ENCODE measurements around the gene PPP1R1A.

PPP1R1A gene

GRCh38 chr12:54611715-54612149, 23.3 kb upstream of the PPP1R1A start:
- 100% methylated on average over 1 of the region's 3 CpGs for WGBS (ENCODE audit: insufficient coverage)
- Histone ChIP-seq H3K27me3 (replicated peaks in 2 of 5; ENCODE audit: control insufficient read depth in 4 of 5, insufficient read depth in 5 of 5, low read length in 4 of 5) (peaks cover 0 to 2% (median 0%) of the 10 kb centered on the region in 5 experiments), H3K27ac (ENCODE audit: insufficient read depth in 1 of 2, low read depth in 1 of 2, low read length in 2 of 2, poor library complexity in 1 of 2, severe bottlenecking in 2 of 2) (no peak overlapping the region), H3K4me1 (ENCODE audit: control extremely low read depth in 1 of 4, control insufficient read depth in 4 of 4, insufficient read depth in 4 of 4, low read length in 3 of 4) (peaks cover 5 to 11% (median 8%) of the 10 kb centered on the region in 4 experiments), H3K4me3 (ENCODE audit: control insufficient read depth in 1 of 7, extremely low read depth in 1 of 7, insufficient read depth in 4 of 7, low read depth in 2 of 7, low read length in 6 of 7) (no peak overlapping the region), H3K36me3 (ENCODE audit: control insufficient read depth in 4 of 4, insufficient read depth in 4 of 4, low read length in 3 of 4) (no peaks in the 10 kb centered on the region), H3K9me3 (ENCODE audit: control extremely low read depth in 1 of 5, control insufficient read depth in 4 of 5, insufficient read depth in 2 of 5, low read depth in 1 of 5, low read length in 4 of 5) (no peaks in the 10 kb centered on the region)
- DNase-seq = no peak
- POLR2A ChIA-PET = interaction anchor here (0.8 kb wide), 1 partner anchor 422 kb away, joined by 3 read pairs; no protein-coding TSS in a partner anchor
- CTCF ChIA-PET = interaction anchor here (1.4 kb wide), 1 partner anchor 15 kb away, joined by 3 read pairs; no protein-coding TSS in a partner anchor

DNA sequence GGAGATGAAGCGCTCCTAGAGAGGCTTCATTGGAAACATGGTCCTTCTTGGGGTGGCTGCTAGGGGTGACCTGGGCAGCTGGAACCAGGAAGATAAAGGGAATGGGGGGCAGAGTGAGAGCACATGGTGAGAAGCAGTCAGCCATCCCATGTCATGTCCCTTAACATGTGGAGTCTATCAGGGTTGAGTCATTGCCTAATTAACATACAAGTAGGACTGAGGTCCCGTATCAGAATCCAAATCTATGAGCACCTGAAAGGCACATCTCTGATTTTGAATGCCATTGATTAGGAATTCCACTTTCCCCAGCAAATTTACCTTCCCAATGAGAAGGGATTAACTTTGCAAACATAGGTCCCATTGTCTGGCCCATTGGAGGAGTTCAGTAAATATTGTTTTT, 20.3 kb upstream of the PPP1R1A start:
- Histone ChIP-seq H3K4me3 (ENCODE audit: control insufficient read depth in 1 of 7, extremely low read depth in 1 of 7, insufficient read depth in 4 of 7, low read depth in 2 of 7, low read length in 6 of 7) (no peak overlapping the region), H3K27me3 (replicated peaks in 2 of 5; ENCODE audit: control insufficient read depth in 4 of 5, insufficient read depth in 5 of 5, low read length in 4 of 5) (peaks cover 0 to 2% (median 0%) of the 10 kb centered on the region in 5 experiments), H3K9me3 (ENCODE audit: control extremely low read depth in 1 of 5, control insufficient read depth in 4 of 5, insufficient read depth in 2 of 5, low read depth in 1 of 5, low read length in 4 of 5) (no peaks in the 10 kb centered on the region), H3K27ac (ENCODE audit: insufficient read depth in 1 of 2, low read depth in 1 of 2, low read length in 2 of 2, poor library complexity in 1 of 2, severe bottlenecking in 2 of 2) (no peak overlapping the region), H3K4me1 (ENCODE audit: control extremely low read depth in 1 of 4, control insufficient read depth in 4 of 4, insufficient read depth in 4 of 4, low read length in 3 of 4) (no peaks in the 10 kb centered on the region), H3K36me3 (ENCODE audit: control insufficient read depth in 4 of 4, insufficient read depth in 4 of 4, low read length in 3 of 4) (no peaks in the 10 kb centered on the region)
- ChIA-PET POLR2A (no interaction called here), CTCF (interaction anchor here (0.7 to 3.1 kb wide), 5 partner anchors 9 to 81 kb away, joined by 3 to 12 read pairs (median 3); no protein-coding TSS in a partner anchor)
- DNase-seq = no peak
- WGBS (ENCODE audit: insufficient coverage) = 100% methylated on average over 1 of the region's 2 CpGs

- Histone ChIP-seq H3K27me3 (replicated peaks in 2 of 5; ENCODE audit: control insufficient read depth in 4 of 5, insufficient read depth in 5 of 5, low read length in 4 of 5) (peaks cover 0 to 2% (median 0%) of the 10 kb centered on the region in 5 experiments), H3K4me3 (ENCODE audit: control insufficient read depth in 1 of 7, extremely low read depth in 1 of 7, insufficient read depth in 4 of 7, low read depth in 2 of 7, low read length in 6 of 7) (no peak overlapping the region), H3K27ac (ENCODE audit: insufficient read depth in 1 of 2, low read depth in 1 of 2, low read length in 2 of 2, poor library complexity in 1 of 2, severe bottlenecking in 2 of 2) (no peak overlapping the region), H3K9me3 (ENCODE audit: control extremely low read depth in 1 of 5, control insufficient read depth in 4 of 5, insufficient read depth in 2 of 5, low read depth in 1 of 5, low read length in 4 of 5) (no peaks in the 10 kb centered on the region), H3K4me1 (ENCODE audit: control extremely low read depth in 1 of 4, control insufficient read depth in 4 of 4, insufficient read depth in 4 of 4, low read length in 3 of 4) (no peaks in the 10 kb centered on the region), H3K36me3 (ENCODE audit: control insufficient read depth in 4 of 4, insufficient read depth in 4 of 4, low read length in 3 of 4) (no peaks in the 10 kb centered on the region)
- no peak for DNase-seq
- 83% methylated on average over 5 of the region's 6 CpGs for WGBS (ENCODE audit: insufficient coverage)
- ChIA-PET POLR2A (no interaction called here), CTCF (interaction anchor here (0.7 to 4.7 kb wide), 6 partner anchors 8 to 81 kb away, joined by 3 to 17 read pairs (median 3); no protein-coding TSS in a partner anchor)
Observed at GRCh38 chr12:54608156-54608555, 19.7 kb upstream of the PPP1R1A start.

- no peaks in the 10 kb centered on the region for H3K9me3 ChIP-seq (ENCODE audit: control extremely low read depth in 1 of 5, control insufficient read depth in 4 of 5, insufficient read depth in 2 of 5, low read depth in 1 of 5, low read length in 4 of 5)
- ChIA-PET CTCF (interaction anchor here (1.1 to 4.7 kb wide), 7 partner anchors 8 to 53 kb away, joined by 3 to 20 read pairs (median 7); no protein-coding TSS in a partner anchor), POLR2A (interaction anchor here (0.5 kb wide), 1 partner anchor 150 kb away, joined by 3 read pairs; no protein-coding TSS in a partner anchor)
- no peaks in the 10 kb centered on the region for H3K4me1 ChIP-seq (ENCODE audit: control extremely low read depth in 1 of 4, control insufficient read depth in 4 of 4, insufficient read depth in 4 of 4, low read length in 3 of 4)
- H3K4me3 ChIP-seq (ENCODE audit: control insufficient read depth in 1 of 7, extremely low read depth in 1 of 7, insufficient read depth in 4 of 7, low read depth in 2 of 7, low read length in 6 of 7) = no peak overlapping the region
- H3K27me3 ChIP-seq (replicated peaks in 2 of 5; ENCODE audit: control insufficient read depth in 4 of 5, insufficient read depth in 5 of 5, low read length in 4 of 5) = peaks cover 0 to 4% (median 0%) of the 10 kb centered on the region in 5 experiments
- H3K27ac ChIP-seq (ENCODE audit: insufficient read depth in 1 of 2, low read depth in 1 of 2, low read length in 2 of 2, poor library complexity in 1 of 2, severe bottlenecking in 2 of 2) = no peak overlapping the region
- WGBS (ENCODE audit: insufficient coverage) = 88% methylated on average over 1 of the region's 4 CpGs
- no peak for DNase-seq
- no peaks in the 10 kb centered on the region for H3K36me3 ChIP-seq (ENCODE audit: control insufficient read depth in 4 of 4, insufficient read depth in 4 of 4, low read length in 3 of 4)
Observed at GRCh38 chr12:54606556-54606955, 18.1 kb upstream of the PPP1R1A start.

DNA sequence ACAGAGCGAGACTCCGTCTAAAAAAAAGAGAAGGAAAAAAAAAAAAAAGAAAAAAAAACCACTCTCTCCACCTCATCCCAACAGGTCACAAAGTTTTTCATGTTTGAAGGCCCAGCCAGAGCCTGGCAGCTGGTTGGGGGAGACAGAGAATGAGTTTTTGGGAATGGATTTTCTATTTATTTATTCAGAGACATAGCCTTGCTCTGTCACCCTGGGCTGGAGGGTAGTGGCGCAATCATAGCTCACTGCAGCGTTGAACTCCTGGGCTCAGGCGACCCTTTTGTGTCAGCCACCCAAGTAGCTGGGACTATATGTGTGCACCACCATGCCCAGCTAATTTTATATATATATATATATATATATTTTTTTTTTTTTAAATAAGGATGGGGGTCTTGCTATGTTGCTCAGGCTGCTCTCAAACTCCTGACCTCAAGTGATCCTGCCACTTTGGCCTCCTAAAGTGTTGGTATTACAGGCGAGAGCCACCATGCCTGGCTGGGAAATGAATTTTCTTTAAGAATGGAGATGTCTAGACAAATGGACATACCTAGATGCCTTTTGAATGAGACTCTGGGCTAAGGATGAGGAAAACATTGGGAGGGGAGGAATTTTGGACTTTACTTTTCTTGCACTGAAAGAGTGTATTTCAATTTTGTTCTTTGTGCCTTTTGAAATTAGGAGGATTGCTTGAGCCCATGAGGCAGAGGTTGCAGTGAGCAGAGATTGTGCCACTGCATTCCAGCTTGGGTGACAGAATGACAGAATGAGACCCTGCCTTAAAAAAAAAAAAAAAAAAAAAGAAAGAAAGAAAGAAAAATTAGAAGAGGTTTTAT, 16.9 kb upstream of the PPP1R1A start:
- POLR2A ChIA-PET = no interaction called here
- H3K4me3 ChIP-seq (ENCODE audit: control insufficient read depth in 1 of 7, extremely low read depth in 1 of 7, insufficient read depth in 4 of 7, low read depth in 2 of 7, low read length in 6 of 7) = no peak overlapping the region
- H3K36me3 ChIP-seq (ENCODE audit: control insufficient read depth in 4 of 4, insufficient read depth in 4 of 4, low read length in 3 of 4) = no peaks in the 10 kb centered on the region
- CTCF ChIA-PET = interaction anchor here (0.9 to 4.7 kb wide), 12 partner anchors 10 to 54 kb away, joined by 3 to 20 read pairs (median 4); no protein-coding TSS in a partner anchor
- DNase-seq = no peak
- no peaks in the 10 kb centered on the region for H3K4me1 ChIP-seq (ENCODE audit: control extremely low read depth in 1 of 4, control insufficient read depth in 4 of 4, insufficient read depth in 4 of 4, low read length in 3 of 4)
- H3K27ac ChIP-seq (ENCODE audit: insufficient read depth in 1 of 2, low read depth in 1 of 2, low read length in 2 of 2, poor library complexity in 1 of 2, severe bottlenecking in 2 of 2) = no peak overlapping the region
- peaks cover 0 to 4% (median 0%) of the 10 kb centered on the region in 5 experiments for H3K27me3 ChIP-seq (replicated peaks in 2 of 5; ENCODE audit: control insufficient read depth in 4 of 5, insufficient read depth in 5 of 5, low read length in 4 of 5)
- WGBS (ENCODE audit: insufficient coverage) = 100% methylated on average over 1 of the region's 6 CpGs
- H3K9me3 ChIP-seq (ENCODE audit: control extremely low read depth in 1 of 5, control insufficient read depth in 4 of 5, insufficient read depth in 2 of 5, low read depth in 1 of 5, low read length in 4 of 5) = no peaks in the 10 kb centered on the region

- no peak overlapping the region for H3K4me3 ChIP-seq (ENCODE audit: control insufficient read depth in 1 of 7, extremely low read depth in 1 of 7, insufficient read depth in 4 of 7, low read depth in 2 of 7, low read length in 6 of 7)
Observed at GRCh38 chr12:54604436-54604835, 16.0 kb upstream of the PPP1R1A start.

DNA sequence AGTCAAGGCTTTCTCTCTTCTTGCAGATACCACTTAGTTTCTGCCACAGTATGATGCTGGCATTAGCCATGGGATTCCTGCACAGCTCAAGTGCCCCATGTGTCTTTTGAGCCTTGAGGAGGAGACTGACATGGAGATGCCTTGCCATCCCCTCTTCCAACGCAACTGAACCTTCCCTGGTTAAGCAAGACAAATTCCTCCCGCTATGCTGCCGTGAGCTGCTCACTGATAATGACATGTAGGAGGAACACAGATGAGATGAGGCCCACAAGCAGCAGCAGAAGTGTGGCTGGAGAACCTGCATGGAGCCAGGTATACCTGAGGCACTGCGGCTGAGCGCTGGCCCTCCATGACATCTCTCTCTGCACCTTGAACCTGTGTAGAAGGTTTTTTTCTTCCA, 15.4 kb upstream of the PPP1R1A start:
- no peak overlapping the region for H3K4me3 ChIP-seq (ENCODE audit: control insufficient read depth in 1 of 7, extremely low read depth in 1 of 7, insufficient read depth in 4 of 7, low read depth in 2 of 7, low read length in 6 of 7)
- DNase-seq = no peak
- no peaks in the 10 kb centered on the region for H3K9me3 ChIP-seq (ENCODE audit: control extremely low read depth in 1 of 5, control insufficient read depth in 4 of 5, insufficient read depth in 2 of 5, low read depth in 1 of 5, low read length in 4 of 5)
- H3K36me3 ChIP-seq (ENCODE audit: control insufficient read depth in 4 of 4, insufficient read depth in 4 of 4, low read length in 3 of 4) = no peaks in the 10 kb centered on the region
- no peak overlapping the region for H3K27ac ChIP-seq (ENCODE audit: insufficient read depth in 1 of 2, low read depth in 1 of 2, low read length in 2 of 2, poor library complexity in 1 of 2, severe bottlenecking in 2 of 2)
- POLR2A ChIA-PET = no interaction called here
- CTCF ChIA-PET = interaction anchor here (0.6 to 4.7 kb wide), 8 partner anchors 11 to 99 kb away, joined by 3 to 20 read pairs (median 4); no protein-coding TSS in a partner anchor
- 100% methylated on average over 2 of the region's 5 CpGs for WGBS (ENCODE audit: insufficient coverage)
- peaks cover 0 to 2% (median 0%) of the 10 kb centered on the region in 5 experiments for H3K27me3 ChIP-seq (replicated peaks in 2 of 5; ENCODE audit: control insufficient read depth in 4 of 5, insufficient read depth in 5 of 5, low read length in 4 of 5)
- no peaks in the 10 kb centered on the region for H3K4me1 ChIP-seq (ENCODE audit: control extremely low read depth in 1 of 4, control insufficient read depth in 4 of 4, insufficient read depth in 4 of 4, low read length in 3 of 4)

More at GRCh38 chr12:54604436-54604835, 16.0 kb upstream of the PPP1R1A start:
- Histone ChIP-seq H3K9me3 (ENCODE audit: control extremely low read depth in 1 of 5, control insufficient read depth in 4 of 5, insufficient read depth in 2 of 5, low read depth in 1 of 5, low read length in 4 of 5) (no peaks in the 10 kb centered on the region), H3K4me1 (ENCODE audit: control extremely low read depth in 1 of 4, control insufficient read depth in 4 of 4, insufficient read depth in 4 of 4, low read length in 3 of 4) (no peaks in the 10 kb centered on the region), H3K36me3 (ENCODE audit: control insufficient read depth in 4 of 4, insufficient read depth in 4 of 4, low read length in 3 of 4) (no peaks in the 10 kb centered on the region), H3K27me3 (replicated peaks in 2 of 5; ENCODE audit: control insufficient read depth in 4 of 5, insufficient read depth in 5 of 5, low read length in 4 of 5) (peaks cover 0 to 4% (median 0%) of the 10 kb centered on the region in 5 experiments), H3K27ac (ENCODE audit: insufficient read depth in 1 of 2, low read depth in 1 of 2, low read length in 2 of 2, poor library complexity in 1 of 2, severe bottlenecking in 2 of 2) (no peak overlapping the region)
- no peak for DNase-seq
- ChIA-PET CTCF (interaction anchor here (0.8 to 4.7 kb wide), 9 partner anchors 11 to 55 kb away, joined by 3 to 20 read pairs (median 4); no protein-coding TSS in a partner anchor), POLR2A (no interaction called here)
- WGBS (ENCODE audit: insufficient coverage) = 100% methylated on average over 1 of the region's 4 CpGs
